Lung (tissue), 12 donors: Measurements from ENCODE around the gene SEC14L1. TPM values are rescaled to one million over a fixed set of nuclear protein-coding genes. Genes with fewer than 3 reads are reported as not detected.
"Not testable (repeated sequence)": the region's sequence is repeated elsewhere in the genome, so short reads cannot be mapped to it uniquely, and the experiment has no call there.

Source experiments
- ATAC-seq: fragments of 200-7000 bp; cut with Tn5 transposase; one replicate; pipeline ENCODE4 v1.9.1; 2020; ENCODE audit warnings: moderate number of reproducible peaks; ENCODE audit not compliant: insufficient read depth, low FRiP score
- DNase-seq, 3 donors: peaks; one replicate each; pipeline ENCODE4 v3.0.0-alpha.2; 2013 to 2017
- H3K27ac ChIP-seq, 2 donors: one replicate each; pipeline ENCODE4 v1.5.1; 2013; ENCODE audit warnings: mild to moderate bottlenecking in 2 of 2, moderate library complexity in 2 of 2, control low read depth in 1 of 2, inconsistent platforms in 1 of 2, low read depth in 1 of 2, low read length in 1 of 2
- H3K27me3 ChIP-seq, 3 donors: one replicate each; pipeline ENCODE4 v1.5.1; 2013; ENCODE audit warnings: low read length in 2 of 3; ENCODE audit not compliant: control insufficient read depth in 3 of 3, insufficient read depth in 3 of 3
- H3K36me3 ChIP-seq, 4 donors: one replicate each; pipeline ENCODE4 v1.5.1; 2013; ENCODE audit warnings: low read length in 4 of 4, mild to moderate bottlenecking in 1 of 4, moderate library complexity in 1 of 4; ENCODE audit not compliant: control insufficient read depth in 4 of 4, insufficient read depth in 4 of 4
- H3K4me1 ChIP-seq, 5 donors: one replicate each; pipeline ENCODE4 v1.5.1; 2013; ENCODE audit warnings: low read length in 5 of 5, mild to moderate bottlenecking in 2 of 5, moderate library complexity in 1 of 5; ENCODE audit not compliant: control insufficient read depth in 5 of 5, insufficient read depth in 5 of 5
- H3K4me3 ChIP-seq: one replicate; pipeline ENCODE4 v1.5.1; 2013; ENCODE audit warnings: mild to moderate bottlenecking, control low read depth, moderate library complexity
- H3K9ac ChIP-seq, 2 donors: one replicate each; pipeline ENCODE4 v1.5.1; 2013; ENCODE audit warnings: low read length in 2 of 2, control low read depth in 1 of 2; ENCODE audit not compliant: insufficient read depth in 1 of 2
- H3K9me3 ChIP-seq, 4 donors: one replicate each; pipeline ENCODE4 v1.5.1; 2013; ENCODE audit warnings: low read length in 3 of 4, mild to moderate bottlenecking in 1 of 4, moderate library complexity in 1 of 4; ENCODE audit not compliant: control insufficient read depth in 4 of 4, insufficient read depth in 3 of 4
- CTCF ChIP-seq: IDR thresholded peaks from 2 replicates; pipeline ENCODE4 v1.5.1; 2012; ENCODE audit warnings: mild to moderate bottlenecking; ENCODE audit errors: control extremely low read depth, extremely low read depth
- WGBS, 2 donors: extraction: QIAGEN DNeasy Blood & Tissue Kit; methylation state at CpG; one replicate each; pipeline ENCODE4 v1.1.7; 2013; 5-methylcytosine and 5-hydroxymethylcytosine counted together
- polyA plus RNA-seq, 2 donors: library from polyadenylated mRNA; stranded (reverse); fragments of 200-250 nt; gene quantifications; one replicate each; pipeline ENCODE4 v1.2.1, GENCODE V29; 2013
- total RNA-seq, 2 donors: library from RNA; depleted of rRNA in 1 of 2; stranded (reverse); fragments of >200 nt in 1 of 2; gene quantifications; one replicate each; pipeline ENCODE4 v1.2.1, GENCODE V29; 2014 to 2021
- donor health status: control.
- donor health status: control.
- donor health status: Bipolar disorder and iron deficiency.
- donor health status: healthy.
- donor health status: DM: yes; HTN: yes; CAD: no.

Gene SEC14L1
- total and polyA plus RNA-seq, 4 donors: 41.6 to 171 (median 135) TPM

GRCh38 chr17:77109764-77110359 lies 30.9 kb upstream of the SEC14L1 start:
- Histone ChIP-seq H3K36me3 (no peaks in the 10 kb centered on the region), H3K4me1 (peaks cover 0 to 21% (median 14%) of the 10 kb centered on the region in 5 donors), H3K27ac (peak overlapping the region; percentile 17 to 89), H3K9me3 (no peaks in the 10 kb centered on the region), H3K9ac (no peak overlapping the region), H3K27me3 (no peaks in the 10 kb centered on the region), H3K4me3 (no peak overlapping the region)
- DNase-seq: peak in 2 of 3 donors; percentile 81 to 83
- 25 to 27% methylated on average over 7 of the region's 7 CpGs for WGBS, 2 donors
- ATAC-seq: no peak
- no peak for TF ChIP-seq CTCF

GRCh38 chr17:77111165-77111933 lies 29.4 kb upstream of the SEC14L1 start:
- ATAC-seq, H3K36me3 ChIP-seq, H3K4me3 ChIP-seq, H3K9me3 ChIP-seq, H3K9ac ChIP-seq, H3K27me3 ChIP-seq: not testable (repeated sequence)
- peak; percentile 55 to 90 (median 72) for DNase-seq
- WGBS, 2 donors: 82 to 83% methylated on average over 11 of the region's 11 CpGs
- Histone ChIP-seq H3K27ac (peak overlapping the region; percentile 37 to 48), H3K4me1 (peaks cover 0 to 30% (median 14%) of the 10 kb centered on the region in 5 donors)

- 57 to 70% methylated on average over 5 of the region's 5 CpGs for WGBS, 2 donors
- TF ChIP-seq CTCF: no peak
- Histone ChIP-seq H3K9me3 (no peaks in the 10 kb centered on the region), H3K36me3 (no peaks in the 10 kb centered on the region), H3K4me1 (peaks cover 0 to 36% (median 17%) of the 10 kb centered on the region in 5 donors), H3K27me3 (no peaks in the 10 kb centered on the region), H3K9ac (no peak overlapping the region), H3K4me3 (no peak overlapping the region), H3K27ac (peak overlapping the region; percentile 1 to 48)
- DNase-seq (peak in 1 of 3 donors; percentile 31), ATAC-seq (no peak)
Measured at GRCh38 chr17:77111934-77112296, 28.9 kb upstream of the SEC14L1 start.

- no peaks in the 10 kb centered on the region for H3K36me3 ChIP-seq
- H3K27ac ChIP-seq: peak overlapping the region; percentile 52 to 73
- DNase-seq (peak in 2 of 3 donors; percentile 39 to 66), ATAC-seq (no peak)
- H3K4me1 ChIP-seq: peaks cover 0 to 45% (median 18%) of the 10 kb centered on the region in 5 donors
- 29 to 48% methylated on average over 2 of the region's 2 CpGs for WGBS, 2 donors
- H3K27me3 ChIP-seq: no peaks in the 10 kb centered on the region
- no peak overlapping the region for H3K4me3 ChIP-seq
- H3K9me3 ChIP-seq: no peaks in the 10 kb centered on the region
- no peak overlapping the region for H3K9ac ChIP-seq
- TF ChIP-seq CTCF: no peak
Measured at GRCh38 chr17:77115510-77115909, 25.3 kb upstream of the SEC14L1 start.
